HG02852 (cell line): ENCODE measurements around the gene C2CD4D.

Experiments used
- ATAC-seq: cut with Tn5 transposase; IDR thresholded peaks from one replicate; pipeline ENCODE4 v1.9.1; 2021; ENCODE audit warnings: mild to moderate bottlenecking, moderate library complexity; ENCODE audit not compliant: unreplicated experiment

C2CD4D gene

GRCh38 chr1:151790940-151791651 lies 48.5 kb downstream of the C2CD4D start:
- no peak for ATAC-seq

GRCh38 chr1:151790071-151790939 lies 49.3 kb downstream of the C2CD4D start, which contains the start of gene TDRKH:
Gene TDRKH (minus strand): TSS chr1:151790500. CDS start chr1:151783022, 7,478 bp downstream.
- ATAC-seq: peak; percentile 97
